Activated T-cell treated with anti-CD3 and anti-CD28 coated beads for 48 hours (primary cell): ENCODE measurements around the gene PDCD2L.
"Not testable (repeated sequence)": the region's sequence is repeated elsewhere in the genome, so short reads cannot be mapped to it uniquely, and the experiment has no call there.

ENCODE experiments used
- DNase-seq: peaks from one replicate; pipeline ENCODE4 v3.0.0-alpha.2; 2020; ENCODE audit warnings: low read depth

The PDCD2L gene

GRCh38 chr19:34418300-34418699, 14.1 kb downstream of the PDCD2L start:
- DNase-seq = no peak

- no peak for DNase-seq
Observed at GRCh38 chr19:34426096-34426661, 22.0 kb downstream of the PDCD2L start.

- peak; percentile 39 for DNase-seq
Observed at GRCh38 chr19:34428549-34429285, 24.5 kb downstream of the PDCD2L start.

GRCh38 chr19:34429553-34429952, 25.4 kb downstream of the PDCD2L start:
- DNase-seq = no peak

- DNase-seq = no peak
Observed at GRCh38 chr19:34430738-34431625, 26.8 kb downstream of the PDCD2L start.

GRCh38 chr19:34431681-34432402, 27.6 kb downstream of the PDCD2L start:
- no peak for DNase-seq

GRCh38 chr19:34432797-34433196, 28.6 kb downstream of the PDCD2L start:
- no peak for DNase-seq

GRCh38 chr19:34436716-34437115, 32.5 kb downstream of the PDCD2L start:
- no peak for DNase-seq

- DNase-seq = no peak
Observed at GRCh38 chr19:34448191-34448590, 44.0 kb downstream of the PDCD2L start.

- DNase-seq = no peak
Observed at GRCh38 chr19:34452723-34453122, 48.5 kb downstream of the PDCD2L start.

GRCh38 chr19:34454091-34454490, 49.9 kb downstream of the PDCD2L start:
- DNase-seq = no peak

GRCh38 chr19:34454685-34455084, 50.5 kb downstream of the PDCD2L start:
- DNase-seq = no peak

- DNase-seq = not testable (repeated sequence)
Observed at GRCh38 chr19:34455783-34456480, 51.7 kb downstream of the PDCD2L start.

- DNase-seq = no peak
Observed at GRCh38 chr19:34457446-34457845, 53.2 kb downstream of the PDCD2L start.

GRCh38 chr19:34458677-34459076, 54.5 kb downstream of the PDCD2L start:
- no peak for DNase-seq

GRCh38 chr19:34459614-34460013, 55.4 kb downstream of the PDCD2L start:
- no peak for DNase-seq

GRCh38 chr19:34461375-34462100, 57.3 kb downstream of the PDCD2L start:
- DNase-seq = no peak

- not testable (repeated sequence) for DNase-seq
Observed at GRCh38 chr19:34464785-34465184, 60.6 kb downstream of the PDCD2L start.

GRCh38 chr19:34468409-34468808, 64.2 kb downstream of the PDCD2L start:
- DNase-seq = no peak

GRCh38 chr19:34469026-34469425, 64.8 kb downstream of the PDCD2L start:
- not testable (repeated sequence) for DNase-seq
